Measurements from ENCODE around the gene CCDC117.

DNA sequence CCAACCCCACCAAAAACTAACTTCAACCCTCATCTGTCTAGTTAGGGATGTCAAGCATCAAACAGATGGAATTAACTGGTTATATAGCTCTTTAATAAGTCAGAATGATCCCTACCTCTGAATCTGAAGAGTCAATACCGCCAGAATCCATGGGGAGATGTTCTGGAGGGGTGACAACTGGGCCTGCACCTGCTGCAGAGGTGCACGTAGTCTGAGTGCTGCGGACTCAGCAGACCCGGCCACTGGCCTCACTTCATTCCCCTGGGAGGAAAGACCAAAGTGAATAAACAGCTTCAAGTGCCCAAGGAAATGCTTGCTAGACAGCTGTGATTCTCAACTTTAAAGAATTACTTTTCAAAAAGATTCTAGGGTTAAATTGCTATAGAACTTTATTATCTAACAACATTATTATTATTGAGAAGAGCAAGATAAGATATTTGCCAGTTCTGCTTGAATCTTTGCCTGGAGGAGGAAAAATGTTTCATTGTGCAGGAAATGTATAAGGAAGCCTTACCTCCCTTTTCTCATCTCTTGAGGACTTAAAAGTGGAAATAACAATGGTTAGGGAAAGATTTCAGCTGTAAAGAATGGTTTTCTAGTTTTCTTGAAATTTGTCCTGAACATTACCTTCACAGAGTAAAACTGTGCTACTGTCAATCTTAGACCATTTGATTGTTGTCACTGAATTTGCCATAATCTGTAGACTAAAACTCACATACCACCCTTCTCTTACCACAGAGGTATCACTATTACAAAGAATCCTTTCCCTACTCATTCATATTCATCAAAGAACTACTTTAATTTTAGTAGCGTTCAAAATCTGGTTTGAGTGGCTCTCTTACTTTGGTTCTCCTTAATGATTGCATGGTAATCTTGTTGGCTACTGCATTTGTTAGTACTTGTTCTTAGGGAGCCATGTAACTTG lies 23.7 kb downstream of the CCDC117 start:
- TF ChIP-seq POLR2A (IDR thresholded peaks at IDR 0.05), result no peak
- TF ChIP-seq, protein P1, sequence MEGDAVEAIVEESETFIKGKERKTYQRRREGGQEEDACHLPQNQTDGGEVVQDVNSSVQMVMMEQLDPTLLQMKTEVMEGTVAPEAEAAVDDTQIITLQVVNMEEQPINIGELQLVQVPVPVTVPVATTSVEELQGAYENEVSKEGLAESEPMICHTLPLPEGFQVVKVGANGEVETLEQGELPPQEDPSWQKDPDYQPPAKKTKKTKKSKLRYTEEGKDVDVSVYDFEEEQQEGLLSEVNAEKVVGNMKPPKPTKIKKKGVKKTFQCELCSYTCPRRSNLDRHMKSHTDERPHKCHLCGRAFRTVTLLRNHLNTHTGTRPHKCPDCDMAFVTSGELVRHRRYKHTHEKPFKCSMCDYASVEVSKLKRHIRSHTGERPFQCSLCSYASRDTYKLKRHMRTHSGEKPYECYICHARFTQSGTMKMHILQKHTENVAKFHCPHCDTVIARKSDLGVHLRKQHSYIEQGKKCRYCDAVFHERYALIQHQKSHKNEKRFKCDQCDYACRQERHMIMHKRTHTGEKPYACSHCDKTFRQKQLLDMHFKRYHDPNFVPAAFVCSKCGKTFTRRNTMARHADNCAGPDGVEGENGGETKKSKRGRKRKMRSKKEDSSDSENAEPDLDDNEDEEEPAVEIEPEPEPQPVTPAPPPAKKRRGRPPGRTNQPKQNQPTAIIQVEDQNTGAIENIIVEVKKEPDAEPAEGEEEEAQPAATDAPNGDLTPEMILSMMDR (IDR thresholded peaks at IDR 0.05), result no peak
